Breast epithelium (tissue), 3 donors: ENCODE data around the gene DHX58.

Experiments
- CTCF ChIP-seq, 3 donors: fragments of 450-650 bp; IDR thresholded peaks; one replicate each; pipeline ENCODE4 v1.5.1; 2016 to 2017; ENCODE audit warnings: antibody characterized with exemption in 3 of 3, mild to moderate bottlenecking in 3 of 3, moderate library complexity in 3 of 3
- POLR2A ChIP-seq: fragments of 450-650 bp; IDR thresholded peaks from one replicate; pipeline ENCODE4 v1.6.1; 2016; ENCODE audit warnings: antibody characterized with exemption, mild to moderate bottlenecking, moderate library complexity

GRCh38 chr17:42087042-42087701 lies 25.3 kb downstream of the DHX58 start:
- TF ChIP-seq CTCF (IDR thresholded peaks at IDR 0.05) (no peak), POLR2A (no peak)
